ENCODE data around the gene STIL.

DNA sequence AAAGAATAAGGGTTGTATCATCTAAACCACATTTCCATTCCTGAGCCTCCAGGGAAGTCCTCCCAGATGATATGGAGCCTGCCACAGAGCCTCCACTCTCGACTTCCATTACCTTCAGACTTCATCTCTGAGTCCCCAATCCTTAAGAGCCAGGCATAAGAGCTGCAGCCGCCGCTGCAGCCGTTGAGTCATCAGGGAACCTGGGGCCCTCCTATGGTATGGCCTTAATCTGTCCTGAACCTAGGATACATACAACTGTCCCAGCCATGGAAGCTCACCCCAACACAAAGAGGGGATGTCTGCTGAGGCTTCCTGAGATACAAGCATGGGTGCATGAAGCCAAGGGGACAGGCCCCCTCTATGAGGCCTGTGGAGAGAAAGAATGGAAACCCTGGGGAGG lies 98.2 kb downstream of the STIL start:
- TF ChIP-seq GATA2 (IDR thresholded peaks at IDR 0.05; ENCODE audit: low read depth, low read length) (no peak), GATA3 (IDR thresholded peaks at IDR 0.05; ENCODE audit: low read depth, low read length) (no peak)
